SK-N-SH (cell line): ENCODE measurements around the gene SPRY1. TPM values are rescaled to one million over a fixed set of nuclear protein-coding genes. Genes with fewer than 3 reads are reported as not detected.
A peak's percentile ranks its signal among the peaks of the same experiment; 100 is the strongest.

Experiments
- CTCF ChIA-PET: fragments of 300-600, 350-600 bp; formaldehyde crosslinking; extraction: SDS; loops from one replicate; lab custom pipeline; 2021; lab: Yijun Ruan, JAX
- POLR2A ChIA-PET: fragments of 350-600 bp; sonication (Branson Sonifier 250); formaldehyde crosslinking; extraction: SDS; loops from one replicate; lab custom pipeline; 2020; ENCODE audit warnings: antibody characterized with exemption, inconsistent platforms; lab: Yijun Ruan, JAX
- DNase-seq: peaks from one replicate; pipeline ENCODE4 v3.0.0; 2012
- H2AFZ ChIP-seq: fragments of 200-600 bp; sonication (generic); 2 replicates; pipeline ENCODE4 v1.8.1; 2016; ENCODE audit warnings: antibody characterized with exemption, mild to moderate bottlenecking, low read depth
- H3F3A ChIP-seq: fragments of 200-600 bp; sonication (generic); replicated peaks from 2 replicates; pipeline ENCODE3; 2016; ENCODE audit warnings: antibody characterized with exemption, mild to moderate bottlenecking; ENCODE audit not compliant: insufficient read depth
- H3K27ac ChIP-seq, 2 experiments: fragments of 200-500 bp in 1 of 2; fragments of 200-600 bp in 1 of 2; sonication (Bioruptor generic) in 1 of 2; sonication (generic), shearing (Covaris generic) in 1 of 2; 2 replicates each; pipeline versions ENCODE4 v1.5.1 to v1.6.1; 2014 to 2016; ENCODE audit warnings: low read depth in 2 of 2, inconsistent platforms in 1 of 2, low read length in 1 of 2, mild to moderate bottlenecking in 1 of 2, mixed read lengths in 1 of 2
- H3K27me3 ChIP-seq: fragments of 200-600 bp; sonication (generic), shearing (Covaris generic); 2 replicates; pipeline ENCODE4 v1.6.1; 2016; ENCODE audit warnings: mixed run types; ENCODE audit not compliant: insufficient read depth
- H3K36me3 ChIP-seq, 2 experiments: fragments of 200-500 bp in 1 of 2; fragments of 200-600 bp in 1 of 2; sonication (Bioruptor generic) in 1 of 2; sonication (generic) in 1 of 2; replicated peaks in 1 of 2; 2 replicates each; pipeline versions ENCODE3 to v1.5.1; 2014 to 2016; ENCODE audit warnings: low read length in 1 of 2, mild to moderate bottlenecking in 1 of 2; ENCODE audit not compliant: insufficient read depth in 2 of 2, control insufficient read depth in 1 of 2
- H3K4me1 ChIP-seq, 2 experiments: fragments of 200-500 bp in 1 of 2; fragments of 200-600 bp in 1 of 2; sonication (Bioruptor generic) in 1 of 2; sonication (generic), shearing (Covaris generic) in 1 of 2; 2 replicates each; pipeline versions ENCODE4 v1.5.1 to v1.6.1; 2014 to 2016; ENCODE audit warnings: low read depth in 1 of 2, low read length in 1 of 2, mixed run types in 1 of 2; ENCODE audit not compliant: insufficient read depth in 2 of 2, control insufficient read depth in 1 of 2
- H3K4me2 ChIP-seq: fragments of 200-600 bp; sonication (generic), shearing (Covaris generic); 2 replicates; pipeline ENCODE4 v1.6.1; 2017; ENCODE audit warnings: mixed run types
- H3K4me3 ChIP-seq, 2 experiments: fragments of 200-500 bp in 1 of 2; fragments of 200-600 bp in 1 of 2; sonication (Bioruptor generic) in 1 of 2; sonication (generic), shearing (Covaris generic) in 1 of 2; 2 replicates each; pipeline versions ENCODE4 v1.5.1 to v1.8.1; 2014 to 2016; ENCODE audit warnings: low read depth in 2 of 2, inconsistent platforms in 1 of 2, low read length in 1 of 2, mild to moderate bottlenecking in 1 of 2, mixed read lengths in 1 of 2, moderate library complexity in 1 of 2
- H3K79me2 ChIP-seq: fragments of 200-600 bp; sonication (generic); 2 replicates; pipeline ENCODE4 v1.8.1; 2017; ENCODE audit warnings: mild to moderate bottlenecking; ENCODE audit not compliant: insufficient read depth
- H3K9ac ChIP-seq: fragments of 200-600 bp; sonication (generic); 2 replicates; pipeline ENCODE4 v1.6.1; 2017; ENCODE audit warnings: mixed run types
- H3K9me2 ChIP-seq: fragments of 200-600 bp; sonication (generic); 2 replicates; pipeline ENCODE4 v1.6.1; 2017; ENCODE audit warnings: mixed run types
- H3K9me3 ChIP-seq: fragments of 200-600 bp; sonication (generic); 2 replicates; pipeline ENCODE4 v1.6.1; 2017; ENCODE audit warnings: mixed run types, mild to moderate bottlenecking, moderate library complexity
- H4K20me1 ChIP-seq: fragments of 200-600 bp; sonication (generic); 2 replicates; pipeline ENCODE4 v1.6.1; 2017; ENCODE audit warnings: mild to moderate bottlenecking, mixed run types; ENCODE audit not compliant: insufficient read depth
- FOXJ3 ChIP-seq: sonication (generic); formaldehyde crosslinking; IDR thresholded peaks from 2 replicates; pipeline ENCODE4 v1.5.1; 2020; ENCODE audit warnings: mild to moderate bottlenecking, missing genetic modification reagents
- NRF1 ChIP-seq: IDR thresholded peaks from 2 replicates; pipeline ENCODE4 v1.6.1; 2012; ENCODE audit warnings: low read depth, mild to moderate bottlenecking, low read length
- REST ChIP-seq: IDR thresholded peaks from 2 replicates; pipeline ENCODE4 v1.6.1; 2012; ENCODE audit warnings: mild to moderate bottlenecking, low read depth, low read length, moderate library complexity
- RXRA ChIP-seq: IDR thresholded peaks from 2 replicates; pipeline ENCODE4 v1.4.0; 2012; ENCODE audit warnings: low read depth, mild to moderate bottlenecking, borderline replicate concordance
- ZBTB33 ChIP-seq: IDR thresholded peaks from 2 replicates; pipeline ENCODE4 v1.4.0; 2012; ENCODE audit warnings: low read depth, borderline replicate concordance
- WGBS: methylation state at CpG from one replicate; pipeline ENCODE4 v1.1.6; 2017; ENCODE audit warnings: low lambda C conversion rate; 5-methylcytosine and 5-hydroxymethylcytosine counted together
- polyA plus RNA-seq, 3 experiments: library from polyadenylated mRNA; depleted of rRNA; stranded (reverse); fragments of >200 nt; gene quantifications; 2 replicates each; pipeline ENCODE4 v1.2.3, GENCODE V29; 2012
- TF ChIP-seq, protein P1 (sequence below): fragments of 150-350 bp; IDR thresholded peaks from 2 replicates; pipeline ENCODE4 v1.6.1; 2017; ENCODE audit warnings: antibody characterized with exemption, low read length, low read depth, borderline replicate concordance
- TF ChIP-seq, protein P2 (sequence below): fragments of 200-600 bp; sonication (generic); IDR thresholded peaks from 2 replicates; pipeline ENCODE4 v1.6.1; 2017; ENCODE audit warnings: antibody characterized with exemption, mild to moderate bottlenecking, moderate library complexity

SPRY1 gene
- polyA plus RNA-seq, 1 of the 3 experiments (the other 2 are of a cell fraction): 12.4 TPM

DNA sequence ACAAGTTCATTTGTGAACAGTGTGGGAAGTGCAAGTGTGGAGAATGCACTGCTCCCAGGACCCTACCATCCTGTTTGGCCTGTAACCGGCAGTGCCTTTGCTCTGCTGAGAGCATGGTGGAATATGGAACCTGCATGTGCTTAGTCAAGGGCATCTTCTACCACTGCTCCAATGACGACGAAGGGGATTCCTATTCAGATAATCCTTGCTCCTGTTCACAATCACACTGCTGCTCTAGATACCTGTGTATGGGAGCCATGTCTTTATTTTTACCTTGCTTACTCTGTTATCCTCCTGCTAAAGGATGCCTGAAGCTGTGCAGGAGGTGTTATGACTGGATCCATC lies 5.5 kb downstream of the SPRY1 start:
- H3K9ac ChIP-seq: no peak overlapping the region
- H3F3A ChIP-seq: no peaks in the 10 kb centered on the region
- no peak overlapping the region for H3K27ac ChIP-seq
- no peaks in the 10 kb centered on the region for H3K9me3 ChIP-seq
- H3K27me3 ChIP-seq: no peaks in the 10 kb centered on the region
- 0 out of 2 replicates have a peak overlapping the region, but pooled peaks have one; percentile 72 for H3K4me2 ChIP-seq
- ChIA-PET POLR2A (no interaction called here), CTCF (no interaction called here)
- no peaks in the 10 kb centered on the region for H3K9me2 ChIP-seq
- no peaks in the 10 kb centered on the region; the same call in 1 of the 2 replicates for H4K20me1 ChIP-seq
- TF ChIP-seq FOXJ3 (no peak), REST (no peak), ZBTB33 (no peak), NRF1 (no peak), RXRA (no peak)
- TF ChIP-seq, protein P1, sequence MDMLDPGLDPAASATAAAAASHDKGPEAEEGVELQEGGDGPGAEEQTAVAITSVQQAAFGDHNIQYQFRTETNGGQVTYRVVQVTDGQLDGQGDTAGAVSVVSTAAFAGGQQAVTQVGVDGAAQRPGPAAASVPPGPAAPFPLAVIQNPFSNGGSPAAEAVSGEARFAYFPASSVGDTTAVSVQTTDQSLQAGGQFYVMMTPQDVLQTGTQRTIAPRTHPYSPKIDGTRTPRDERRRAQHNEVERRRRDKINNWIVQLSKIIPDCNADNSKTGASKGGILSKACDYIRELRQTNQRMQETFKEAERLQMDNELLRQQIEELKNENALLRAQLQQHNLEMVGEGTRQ: no peak
- TF ChIP-seq, protein P2, sequence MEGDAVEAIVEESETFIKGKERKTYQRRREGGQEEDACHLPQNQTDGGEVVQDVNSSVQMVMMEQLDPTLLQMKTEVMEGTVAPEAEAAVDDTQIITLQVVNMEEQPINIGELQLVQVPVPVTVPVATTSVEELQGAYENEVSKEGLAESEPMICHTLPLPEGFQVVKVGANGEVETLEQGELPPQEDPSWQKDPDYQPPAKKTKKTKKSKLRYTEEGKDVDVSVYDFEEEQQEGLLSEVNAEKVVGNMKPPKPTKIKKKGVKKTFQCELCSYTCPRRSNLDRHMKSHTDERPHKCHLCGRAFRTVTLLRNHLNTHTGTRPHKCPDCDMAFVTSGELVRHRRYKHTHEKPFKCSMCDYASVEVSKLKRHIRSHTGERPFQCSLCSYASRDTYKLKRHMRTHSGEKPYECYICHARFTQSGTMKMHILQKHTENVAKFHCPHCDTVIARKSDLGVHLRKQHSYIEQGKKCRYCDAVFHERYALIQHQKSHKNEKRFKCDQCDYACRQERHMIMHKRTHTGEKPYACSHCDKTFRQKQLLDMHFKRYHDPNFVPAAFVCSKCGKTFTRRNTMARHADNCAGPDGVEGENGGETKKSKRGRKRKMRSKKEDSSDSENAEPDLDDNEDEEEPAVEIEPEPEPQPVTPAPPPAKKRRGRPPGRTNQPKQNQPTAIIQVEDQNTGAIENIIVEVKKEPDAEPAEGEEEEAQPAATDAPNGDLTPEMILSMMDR: no peak
- no peak overlapping the region for H3K4me3 ChIP-seq
- H3K36me3 ChIP-seq: peaks cover 31 to 36% of the 10 kb centered on the region in 2 experiments
- H2AFZ ChIP-seq: no peak overlapping the region
- 100% methylated on average over 2 of the region's 3 CpGs for WGBS
- H3K79me2 ChIP-seq: peaks cover 41% of the 10 kb centered on the region
- H3K4me1 ChIP-seq: peaks cover 0 to 5% of the 10 kb centered on the region in 2 experiments; a peak in 2 of 4 replicates
- DNase-seq: no peak
